GM18508 (cell line): Measurements from ENCODE around the gene NR1H3.
A peak's percentile ranks its signal among the peaks of the same experiment; 100 is the strongest.

ENCODE experiments used
- ATAC-seq: cut with Tn5 transposase; IDR thresholded peaks from one replicate; pipeline ENCODE4 v1.9.1; 2021; ENCODE audit warnings: moderate number of reproducible peaks; ENCODE audit not compliant: insufficient read depth, unreplicated experiment

NR1H3 gene

GRCh38 chr11:47243454-47243853 lies 14.3 kb upstream of the NR1H3 start:
- ATAC-seq, result no peak

GRCh38 chr11:47244448-47245350 lies 13.1 kb upstream of the NR1H3 start:
- ATAC-seq, result no peak

GRCh38 chr11:47245611-47246357 lies 12.0 kb upstream of the NR1H3 start:
- ATAC-seq, result no peak

GRCh38 chr11:47247502-47247901 lies 10.3 kb upstream of the NR1H3 start:
- ATAC-seq, result no peak

- peak; percentile 25 for ATAC-seq
Observed at GRCh38 chr11:47248304-47248663, 9.5 kb upstream of the NR1H3 start.

GRCh38 chr11:47248664-47249377 lies 9.0 kb upstream of the NR1H3 start, which contains the start of gene ACP2:
TSS of gene ACP2 (minus strand) at chr11:47248814. CDS start at chr11:47248789, 25 bp downstream.
- ATAC-seq, result peak; percentile 80

GRCh38 chr11:47249378-47249715 lies 8.4 kb upstream of the NR1H3 start:
- ATAC-seq, result no peak

GRCh38 chr11:47251751-47252150 lies 6.0 kb upstream of the NR1H3 start:
- no peak for ATAC-seq

- no peak for ATAC-seq
Observed at GRCh38 chr11:47253660-47254059, 4.1 kb upstream of the NR1H3 start.

- ATAC-seq, result no peak
Observed at GRCh38 chr11:47254386-47254785, 3.4 kb upstream of the NR1H3 start.

GRCh38 chr11:47256374-47256773 lies 1.4 kb upstream of the NR1H3 start:
- ATAC-seq, result no peak

- no peak for ATAC-seq
Observed at GRCh38 chr11:47257177-47257516, 649 bp upstream of the NR1H3 start.

- ATAC-seq, result no peak
Observed at GRCh38 chr11:47258317-47258902, 614 bp downstream of the NR1H3 start.

- ATAC-seq, result no peak
Observed at GRCh38 chr11:47259232-47259977, 1.6 kb downstream of the NR1H3 start.

- ATAC-seq, result no peak
Observed at GRCh38 chr11:47260366-47260765, 2.6 kb downstream of the NR1H3 start.

GRCh38 chr11:47261291-47261800 lies 3.5 kb downstream of the NR1H3 start:
- ATAC-seq, result no peak

GRCh38 chr11:47264119-47264518 lies 6.3 kb downstream of the NR1H3 start:
- ATAC-seq, result no peak

GRCh38 chr11:47264521-47264920 lies 6.7 kb downstream of the NR1H3 start:
- no peak for ATAC-seq

- no peak for ATAC-seq
Observed at GRCh38 chr11:47267876-47268275, 10.1 kb downstream of the NR1H3 start.
